Astrocyte (in vitro differentiated cells and primary cell): Measurements from ENCODE around the gene CYP39A1. TPM values are rescaled to one million over a fixed set of nuclear protein-coding genes. Genes with fewer than 3 reads are reported as not detected.

Experiments
- DNase-seq: peaks from one replicate; pipeline ENCODE4 v3.0.0-alpha.2; 2010; ENCODE audit warnings: low read depth
- FAIRE-seq: peaks from 2 replicates; lab custom pipeline; 2011; peaks lifted over from hg19 to GRCh38; lab: Jason Lieb, UNC
- H2AFZ ChIP-seq: 2 replicates; pipeline ENCODE4 v1.6.0; 2012; ENCODE audit warnings: low read depth, low read length, inconsistent platforms
- H3K27ac ChIP-seq: 2 replicates; pipeline ENCODE4 v1.5.1; 2011; ENCODE audit warnings: low read depth, low read length, inconsistent platforms
- H3K27me3 ChIP-seq: 2 replicates; pipeline ENCODE4 v1.6.0; 2011; ENCODE audit warnings: low read length, inconsistent platforms; ENCODE audit not compliant: insufficient read depth
- H3K36me3 ChIP-seq: 2 replicates; pipeline ENCODE4 v1.5.1; 2011; ENCODE audit warnings: low read length, inconsistent platforms; ENCODE audit not compliant: insufficient read depth
- H3K4me1 ChIP-seq: 2 replicates; pipeline ENCODE4 v1.5.1; 2011; ENCODE audit warnings: low read length, inconsistent platforms; ENCODE audit not compliant: insufficient read depth
- H3K4me2 ChIP-seq: 2 replicates; pipeline ENCODE4 v1.6.0; 2012; ENCODE audit warnings: low read length, inconsistent platforms
- H3K4me3 ChIP-seq: 2 replicates; pipeline ENCODE4 v1.5.1; 2011; ENCODE audit warnings: low read depth, mild to moderate bottlenecking, low read length, inconsistent platforms; ENCODE audit not compliant: insufficient read depth
- H3K79me2 ChIP-seq: 2 replicates; pipeline ENCODE4 v1.6.0; 2012; ENCODE audit warnings: mild to moderate bottlenecking, low read length, inconsistent platforms; ENCODE audit not compliant: insufficient read depth
- H3K9ac ChIP-seq: 2 replicates; pipeline ENCODE4 v1.6.0; 2012; ENCODE audit warnings: mild to moderate bottlenecking, low read length, inconsistent platforms
- H3K9me3 ChIP-seq: 2 replicates; pipeline ENCODE4 v1.5.1; 2012; ENCODE audit warnings: low read depth, mild to moderate bottlenecking, low read length, inconsistent platforms; ENCODE audit not compliant: insufficient read depth
- H4K20me1 ChIP-seq: 2 replicates; pipeline ENCODE4 v1.6.0; 2012; ENCODE audit warnings: low read length, inconsistent platforms; ENCODE audit not compliant: insufficient read depth
- H3K27ac Mint-ChIP-seq: one replicate; pipeline ENCODE4 v1.8.0; 2021; ENCODE audit warnings: mild to moderate bottlenecking, mixed read lengths; ENCODE audit not compliant: unreplicated experiment
- H3K27me3 Mint-ChIP-seq: one replicate; pipeline ENCODE4 v1.8.0; 2021; ENCODE audit warnings: low read depth, mixed read lengths; ENCODE audit not compliant: unreplicated experiment
- H3K36me3 Mint-ChIP-seq: one replicate; pipeline ENCODE4 v1.8.0; 2021; ENCODE audit warnings: low read depth, mixed read lengths; ENCODE audit not compliant: unreplicated experiment
- H3K4me1 Mint-ChIP-seq: one replicate; pipeline ENCODE4 v1.8.0; 2021; ENCODE audit warnings: low read depth, mixed read lengths; ENCODE audit not compliant: unreplicated experiment
- H3K4me3 Mint-ChIP-seq: one replicate; pipeline ENCODE4 v1.8.0; 2021; ENCODE audit warnings: mild to moderate bottlenecking, moderate library complexity, mixed read lengths; ENCODE audit not compliant: unreplicated experiment
- H3K9me3 Mint-ChIP-seq: one replicate; pipeline ENCODE4 v1.8.0; 2021; ENCODE audit warnings: mild to moderate bottlenecking, mixed read lengths; ENCODE audit not compliant: unreplicated experiment
- CTCF ChIP-seq: IDR thresholded peaks from 2 replicates; pipeline ENCODE4 v1.5.1; 2011; ENCODE audit warnings: low read depth, mild to moderate bottlenecking, inconsistent platforms, low read length, moderate library complexity; ENCODE audit not compliant: insufficient read depth
- EZH2 ChIP-seq: IDR thresholded peaks from 2 replicates; pipeline ENCODE4 v1.6.1; 2012; ENCODE audit warnings: mild to moderate bottlenecking, low read length, inconsistent platforms; ENCODE audit not compliant: insufficient read depth
- total RNA-seq: library from RNA; stranded (reverse); gene quantifications from 2 replicates; pipeline ENCODE4 v1.2.1, GENCODE V29; 2021

CYP39A1 gene
- total RNA-seq, 1 donor from 2014 or later = 0.84 TPM

- Histone ChIP-seq H3K9ac (no peak overlapping the region), H3K4me3 (no peak overlapping the region), H2AFZ (no peak overlapping the region), H3K79me2 (no peaks in the 10 kb centered on the region), H3K27me3 (no peaks in the 10 kb centered on the region), H3K36me3 (no peaks in the 10 kb centered on the region), H3K4me1 (no peaks in the 10 kb centered on the region), H3K9me3 (no peaks in the 10 kb centered on the region), H4K20me1 (no peaks in the 10 kb centered on the region), H3K4me2 (no peak overlapping the region), H3K27ac (no peak overlapping the region)
- DNase-seq = no peak
- Mint-ChIP-seq H3K36me3 (no peaks in the 10 kb centered on the region), H3K4me3 (no peak overlapping the region), H3K9me3 (no peaks in the 10 kb centered on the region), H3K27me3 (no peaks in the 10 kb centered on the region), H3K27ac (no peak overlapping the region), H3K4me1 (no peaks in the 10 kb centered on the region)
- no peak for TF ChIP-seq EZH2
- no peak for TF ChIP-seq CTCF
- FAIRE-seq = no peak
Measured at GRCh38 chr6:46645265-46645664, 7.4 kb downstream of the CYP39A1 start.

- Histone ChIP-seq H3K79me2 (no peaks in the 10 kb centered on the region), H3K27ac (no peak overlapping the region)
- FAIRE-seq = no peak
Measured at GRCh38 chr6:46642928-46643751, 9.5 kb downstream of the CYP39A1 start.

More at GRCh38 chr6:46642928-46643751, 9.5 kb downstream of the CYP39A1 start:
- Histone ChIP-seq H3K36me3 (no peaks in the 10 kb centered on the region), H3K27me3 (no peaks in the 10 kb centered on the region), H3K9ac (no peak overlapping the region), H3K9me3 (no peaks in the 10 kb centered on the region), H3K4me2 (no peak overlapping the region), H3K4me3 (no peak overlapping the region), H4K20me1 (no peaks in the 10 kb centered on the region), H2AFZ (no peak overlapping the region), H3K4me1 (no peaks in the 10 kb centered on the region)
- no peaks in the 10 kb centered on the region for H3K27me3 Mint-ChIP-seq
- TF ChIP-seq EZH2 (no peak), CTCF (no peak)
- no peak for DNase-seq
- no peaks in the 10 kb centered on the region for H3K9me3 Mint-ChIP-seq
- H3K27ac Mint-ChIP-seq = no peak overlapping the region
- peaks cover 3% of the 10 kb centered on the region for H3K4me1 Mint-ChIP-seq
- no peaks in the 10 kb centered on the region for H3K36me3 Mint-ChIP-seq
- H3K4me3 Mint-ChIP-seq = no peak overlapping the region
